SK-N-MC (cell line): Measurements from ENCODE around the gene REEP1.

Source experiments
- EZH2 ChIP-seq: fragments of 200-600 bp; sonication (generic); IDR thresholded peaks from one replicate; pipeline ENCODE4 v1.6.1; 2017; ENCODE audit warnings: antibody characterized with exemption
- POLR2AphosphoS5 ChIP-seq: IDR thresholded peaks from 2 replicates; pipeline ENCODE4 v1.6.1; 2012; ENCODE audit warnings: mild to moderate bottlenecking, low read depth, low read length, borderline replicate concordance

DNA sequence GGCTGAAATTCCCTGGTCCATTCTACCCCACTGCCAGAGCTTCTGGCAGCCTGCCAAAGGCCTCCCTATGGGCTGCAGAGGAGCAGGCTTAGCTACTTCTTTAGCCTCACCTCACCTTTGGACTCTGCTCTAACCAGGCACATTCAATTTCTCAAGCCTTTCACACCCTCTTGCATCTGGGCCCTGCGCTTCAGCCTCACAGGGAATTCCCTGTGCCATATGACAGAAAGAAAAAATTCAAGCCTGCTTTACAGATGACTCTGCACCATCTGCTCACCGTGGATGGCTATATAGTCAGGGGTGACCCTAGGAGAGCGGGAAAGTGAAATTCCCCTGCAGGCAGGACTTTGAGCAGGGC, 62.5 kb downstream of the REEP1 start:
- no peak for TF ChIP-seq POLR2AphosphoS5
- TF ChIP-seq EZH2 = no peak
